Superior temporal gyrus (tissue), 1 donor: ENCODE measurements around the gene NLRP12.
A peak's percentile ranks its signal among the peaks of the same experiment; 100 is the strongest.
"Not testable (repeated sequence)": the region's sequence is repeated elsewhere in the genome, so short reads cannot be mapped to it uniquely, and the experiment has no call there.

Experiments used
- DNase-seq: peaks from one replicate; pipeline ENCODE4 v3.0.0-alpha.2; 2016; ENCODE audit errors: extremely low spot score

NLRP12 gene

GRCh38 chr19:53832861-53833260 lies 8.7 kb upstream of the NLRP12 start:
- not testable (repeated sequence) for DNase-seq

- DNase-seq: no peak
These were observed 4.4 kb upstream of the NLRP12 start for GRCh38 chr19:53828531-53828930.

GRCh38 chr19:53826876-53827275 lies 2.8 kb upstream of the NLRP12 start:
- DNase-seq: no peak

GRCh38 chr19:53823380-53824120 lies 564 bp downstream of the NLRP12 start:
- DNase-seq: no peak

GRCh38 chr19:53819861-53820260 lies 4.3 kb downstream of the NLRP12 start:
- no peak for DNase-seq

GRCh38 chr19:53818756-53819155 lies 5.4 kb downstream of the NLRP12 start:
- DNase-seq: peak; percentile 53

GRCh38 chr19:53813996-53814395 lies 10.1 kb downstream of the NLRP12 start:
- no peak for DNase-seq

- DNase-seq: no peak
These were observed 11.8 kb downstream of the NLRP12 start for GRCh38 chr19:53812335-53812734.

- DNase-seq: no peak
These were observed 13.2 kb downstream of the NLRP12 start for GRCh38 chr19:53810891-53811290.

- DNase-seq: no peak
These were observed 13.9 kb downstream of the NLRP12 start for GRCh38 chr19:53810187-53810546.

GRCh38 chr19:53809518-53810186 lies 14.5 kb downstream of the NLRP12 start:
- no peak for DNase-seq

- DNase-seq: peak; percentile 51
These were observed 15.4 kb downstream of the NLRP12 start for GRCh38 chr19:53808710-53809125.

- DNase-seq: no peak
These were observed 22.9 kb downstream of the NLRP12 start for GRCh38 chr19:53801257-53801656.

GRCh38 chr19:53795019-53795418 lies 29.1 kb downstream of the NLRP12 start:
- no peak for DNase-seq

- peak; percentile 90 for DNase-seq
These were observed 31.2 kb downstream of the NLRP12 start for GRCh38 chr19:53792721-53793433.

GRCh38 chr19:53789708-53790678 lies 34.1 kb downstream of the NLRP12 start:
- no peak for DNase-seq

GRCh38 chr19:53787266-53787665 lies 36.8 kb downstream of the NLRP12 start:
- DNase-seq: no peak

- DNase-seq: no peak
These were observed 37.4 kb downstream of the NLRP12 start for GRCh38 chr19:53786744-53787143.

- DNase-seq: no peak
These were observed 38.8 kb downstream of the NLRP12 start for GRCh38 chr19:53785196-53785889.

GRCh38 chr19:53782698-53783097 lies 41.4 kb downstream of the NLRP12 start:
- no peak for DNase-seq

- DNase-seq: not testable (repeated sequence)
These were observed 42.8 kb downstream of the NLRP12 start for GRCh38 chr19:53781332-53781731.
